SK-N-SH (cell line): ENCODE results near the gene LENG8. TPM values are rescaled to one million over a fixed set of nuclear protein-coding genes. Genes with fewer than 3 reads are reported as not detected.

Experiments used
- CTCF ChIA-PET: fragments of 300-600, 350-600 bp; formaldehyde crosslinking; extraction: SDS; loops from one replicate; lab custom pipeline; 2021; lab: Yijun Ruan, JAX
- POLR2A ChIA-PET: fragments of 350-600 bp; sonication (Branson Sonifier 250); formaldehyde crosslinking; extraction: SDS; loops from one replicate; lab custom pipeline; 2020; ENCODE audit warnings: antibody characterized with exemption, inconsistent platforms; lab: Yijun Ruan, JAX
- DNase-seq: peaks from one replicate; pipeline ENCODE4 v3.0.0; 2012
- H2AFZ ChIP-seq: fragments of 200-600 bp; sonication (generic); 2 replicates; pipeline ENCODE4 v1.8.1; 2016; ENCODE audit warnings: antibody characterized with exemption, mild to moderate bottlenecking, low read depth
- H3F3A ChIP-seq: fragments of 200-600 bp; sonication (generic); replicated peaks from 2 replicates; pipeline ENCODE3; 2016; ENCODE audit warnings: antibody characterized with exemption, mild to moderate bottlenecking; ENCODE audit not compliant: insufficient read depth
- H3K27ac ChIP-seq, 2 experiments: fragments of 200-500 bp in 1 of 2; fragments of 200-600 bp in 1 of 2; sonication (Bioruptor generic) in 1 of 2; sonication (generic), shearing (Covaris generic) in 1 of 2; 2 replicates each; pipeline versions ENCODE4 v1.5.1 to v1.6.1; 2014 to 2016; ENCODE audit warnings: low read depth in 2 of 2, inconsistent platforms in 1 of 2, low read length in 1 of 2, mild to moderate bottlenecking in 1 of 2, mixed read lengths in 1 of 2
- H3K27me3 ChIP-seq: fragments of 200-600 bp; sonication (generic), shearing (Covaris generic); 2 replicates; pipeline ENCODE4 v1.6.1; 2016; ENCODE audit warnings: mixed run types; ENCODE audit not compliant: insufficient read depth
- H3K36me3 ChIP-seq, 2 experiments: fragments of 200-500 bp in 1 of 2; fragments of 200-600 bp in 1 of 2; sonication (Bioruptor generic) in 1 of 2; sonication (generic) in 1 of 2; replicated peaks in 1 of 2; 2 replicates each; pipeline versions ENCODE3 to v1.5.1; 2014 to 2016; ENCODE audit warnings: low read length in 1 of 2, mild to moderate bottlenecking in 1 of 2; ENCODE audit not compliant: insufficient read depth in 2 of 2, control insufficient read depth in 1 of 2
- H3K4me1 ChIP-seq, 2 experiments: fragments of 200-500 bp in 1 of 2; fragments of 200-600 bp in 1 of 2; sonication (Bioruptor generic) in 1 of 2; sonication (generic), shearing (Covaris generic) in 1 of 2; 2 replicates each; pipeline versions ENCODE4 v1.5.1 to v1.6.1; 2014 to 2016; ENCODE audit warnings: low read depth in 1 of 2, low read length in 1 of 2, mixed run types in 1 of 2; ENCODE audit not compliant: insufficient read depth in 2 of 2, control insufficient read depth in 1 of 2
- H3K4me2 ChIP-seq: fragments of 200-600 bp; sonication (generic), shearing (Covaris generic); 2 replicates; pipeline ENCODE4 v1.6.1; 2017; ENCODE audit warnings: mixed run types
- H3K4me3 ChIP-seq, 2 experiments: fragments of 200-500 bp in 1 of 2; fragments of 200-600 bp in 1 of 2; sonication (Bioruptor generic) in 1 of 2; sonication (generic), shearing (Covaris generic) in 1 of 2; 2 replicates each; pipeline versions ENCODE4 v1.5.1 to v1.8.1; 2014 to 2016; ENCODE audit warnings: low read depth in 2 of 2, inconsistent platforms in 1 of 2, low read length in 1 of 2, mild to moderate bottlenecking in 1 of 2, mixed read lengths in 1 of 2, moderate library complexity in 1 of 2
- H3K79me2 ChIP-seq: fragments of 200-600 bp; sonication (generic); 2 replicates; pipeline ENCODE4 v1.8.1; 2017; ENCODE audit warnings: mild to moderate bottlenecking; ENCODE audit not compliant: insufficient read depth
- H3K9ac ChIP-seq: fragments of 200-600 bp; sonication (generic); 2 replicates; pipeline ENCODE4 v1.6.1; 2017; ENCODE audit warnings: mixed run types
- H3K9me2 ChIP-seq: fragments of 200-600 bp; sonication (generic); 2 replicates; pipeline ENCODE4 v1.6.1; 2017; ENCODE audit warnings: mixed run types
- H3K9me3 ChIP-seq: fragments of 200-600 bp; sonication (generic); 2 replicates; pipeline ENCODE4 v1.6.1; 2017; ENCODE audit warnings: mixed run types, mild to moderate bottlenecking, moderate library complexity
- H4K20me1 ChIP-seq: fragments of 200-600 bp; sonication (generic); 2 replicates; pipeline ENCODE4 v1.6.1; 2017; ENCODE audit warnings: mild to moderate bottlenecking, mixed run types; ENCODE audit not compliant: insufficient read depth
- CHD2 ChIP-seq: fragments of 150-350 bp; IDR thresholded peaks from 2 replicates; pipeline ENCODE4 v1.6.1; 2018; ENCODE audit warnings: low read length; ENCODE audit not compliant: partially characterized antibody
- CTCF ChIP-seq: fragments of 200-600 bp; sonication (generic); IDR thresholded peaks from 2 replicates; pipeline ENCODE4 v1.6.1; 2017; ENCODE audit warnings: antibody characterized with exemption, mild to moderate bottlenecking, moderate library complexity
- ELF1 ChIP-seq: IDR thresholded peaks from 2 replicates; pipeline ENCODE4 v1.4.0; 2012
- EP300 ChIP-seq, 2 experiments: IDR thresholded peaks; 2 replicates each; pipeline versions ENCODE4 v1.4.0 to v1.6.1; 2012; ENCODE audit warnings: borderline replicate concordance in 1 of 2, low read depth in 1 of 2, low read length in 1 of 2
- GABPA ChIP-seq: IDR thresholded peaks from 2 replicates; pipeline ENCODE4 v1.4.0; 2012; ENCODE audit warnings: low read depth, mild to moderate bottlenecking
- GATA2 ChIP-seq: sonication (generic); formaldehyde crosslinking; IDR thresholded peaks from 2 replicates; pipeline ENCODE4 v1.5.0; 2020; ENCODE audit warnings: mild to moderate bottlenecking, missing genetic modification reagents
- IRF3 ChIP-seq: fragments of 150-350 bp; IDR thresholded peaks from 2 replicates; pipeline ENCODE4 v1.6.1; 2016; ENCODE audit warnings: mild to moderate bottlenecking, low read depth, low read length
- MAX ChIP-seq: IDR thresholded peaks from 2 replicates; pipeline ENCODE4 v1.4.0; 2012; ENCODE audit warnings: low read depth
- MXI1 ChIP-seq: IDR thresholded peaks from 2 replicates; pipeline ENCODE4 v1.6.1; 2012; ENCODE audit warnings: mild to moderate bottlenecking, low read depth, low read length, improper control_type of control experiment
- NFIC ChIP-seq: IDR thresholded peaks from 2 replicates; pipeline ENCODE4 v1.4.0; 2012; ENCODE audit warnings: borderline replicate concordance
- NRF1 ChIP-seq: IDR thresholded peaks from 2 replicates; pipeline ENCODE4 v1.6.1; 2012; ENCODE audit warnings: low read depth, mild to moderate bottlenecking, low read length
- POLR2AphosphoS5 ChIP-seq: IDR thresholded peaks from 2 replicates; pipeline ENCODE4 v1.6.1; 2012; ENCODE audit warnings: low read depth, low read length
- RAD21 ChIP-seq: IDR thresholded peaks from 2 replicates; pipeline ENCODE4 v1.6.1; 2012; ENCODE audit warnings: mild to moderate bottlenecking, low read length
- RCOR1 ChIP-seq: fragments of 150-350 bp; IDR thresholded peaks from 2 replicates; pipeline ENCODE4 v1.6.1; 2017; ENCODE audit warnings: antibody characterized with exemption, low read length
- SMC3 ChIP-seq: IDR thresholded peaks from 2 replicates; pipeline ENCODE4 v1.6.1; 2012; ENCODE audit warnings: low read depth, low read length, improper control_type of control experiment
- TAF1 ChIP-seq: IDR thresholded peaks from 2 replicates; pipeline ENCODE4 v1.6.1; 2012; ENCODE audit warnings: low read depth, mild to moderate bottlenecking, low read length, moderate library complexity, borderline replicate concordance
- USF1 ChIP-seq: IDR thresholded peaks from 2 replicates; pipeline ENCODE4 v1.4.0; 2012; ENCODE audit warnings: low read depth, borderline replicate concordance
- USF2 ChIP-seq: fragments of 150-350 bp; IDR thresholded peaks from 2 replicates; pipeline ENCODE4 v1.6.1; 2017; ENCODE audit warnings: antibody characterized with exemption, low read length, low read depth, borderline replicate concordance
- WGBS: methylation state at CpG from one replicate; pipeline ENCODE4 v1.1.6; 2017; ENCODE audit warnings: low lambda C conversion rate; 5-methylcytosine and 5-hydroxymethylcytosine counted together
- polyA plus RNA-seq, 3 experiments: library from polyadenylated mRNA; depleted of rRNA; stranded (reverse); fragments of >200 nt; gene quantifications; 2 replicates each; pipeline ENCODE4 v1.2.3, GENCODE V29; 2012

Gene LENG8
- polyA plus RNA-seq, 1 of the 3 experiments (the other 2 are of a cell fraction), result 84.0 TPM

- TF ChIP-seq USF2 (no peak), CTCF (peak; percentile 70), ELF1 (no peak), SMC3 (peak; percentile 24; the same call in 1 of the 2 replicates), RAD21 (peak; percentile 58), GATA2 (CRISPR knock-in tag) (no peak), IRF3 (no peak), USF1 (no peak), EP300 (IDR thresholded peaks at IDR 0.05; ENCODE audit: borderline replicate concordance in 1 of 2, low read depth in 1 of 2, low read length in 1 of 2) (no peak)
These were observed 32.4 kb downstream of the LENG8 start (continued) for GRCh38 chr19:54481326-54481930.

- Histone ChIP-seq H3K27me3 (peaks cover 51% of the 10 kb centered on the region), H3K9me3 (no peaks in the 10 kb centered on the region), H3K9me2 (no peaks in the 10 kb centered on the region), H3K79me2 (no peaks in the 10 kb centered on the region), H3K9ac (no peak overlapping the region), H3K4me2 (no peak overlapping the region), H3K27ac (no peak overlapping the region), H3K4me1 (no peaks in the 10 kb centered on the region), H3K4me3 (no peak overlapping the region), H3K36me3 (no peaks in the 10 kb centered on the region), H2AFZ (no peak overlapping the region), H4K20me1 (no peaks in the 10 kb centered on the region), H3F3A (peaks cover 5% of the 10 kb centered on the region)
- WGBS, result 44% methylated on average over 3 of the region's 3 CpGs
- POLR2A ChIA-PET, result no interaction called here
- no peak for DNase-seq
- CTCF ChIA-PET, result interaction anchor here (2.7 to 3.0 kb wide), 2 partner anchors 13 to 27 kb away, joined by 7 to 13 read pairs; no protein-coding TSS in a partner anchor
- TF ChIP-seq EP300 (IDR thresholded peaks at IDR 0.05; ENCODE audit: borderline replicate concordance in 1 of 2, low read depth in 1 of 2, low read length in 1 of 2), result no peak
- no peak for TF ChIP-seq USF2
- TF ChIP-seq NFIC, result no peak
- TF ChIP-seq RCOR1, result no peak
- TF ChIP-seq MXI1, result no peak
- no peak for TF ChIP-seq NRF1
- TF ChIP-seq CTCF, result no peak
- TF ChIP-seq TAF1, result no peak
- no peak for TF ChIP-seq RAD21
- TF ChIP-seq GABPA, result no peak
- no peak for TF ChIP-seq POLR2AphosphoS5
- no peak for TF ChIP-seq MAX
- no peak for TF ChIP-seq CHD2
These were observed 33.9 kb downstream of the LENG8 start for GRCh38 chr19:54482889-54483288.
